ENCODE measurements around the gene TMEM132D.

GRCh38 chr12:129234209-129234608 lies 669.6 kb downstream of the TMEM132D start:
- TF ChIP-seq CTCF (IDR thresholded peaks at IDR 0.05) (no peak), POLR2A (IDR thresholded peaks at IDR 0.05) (no peak)

Data from vagina (tissue), 2 donors.